ENCODE results near the gene NT5C2.
"Not testable (repeated sequence)": the region's sequence is repeated elsewhere in the genome, so short reads cannot be mapped to it uniquely, and the experiment has no call there.

DNA sequence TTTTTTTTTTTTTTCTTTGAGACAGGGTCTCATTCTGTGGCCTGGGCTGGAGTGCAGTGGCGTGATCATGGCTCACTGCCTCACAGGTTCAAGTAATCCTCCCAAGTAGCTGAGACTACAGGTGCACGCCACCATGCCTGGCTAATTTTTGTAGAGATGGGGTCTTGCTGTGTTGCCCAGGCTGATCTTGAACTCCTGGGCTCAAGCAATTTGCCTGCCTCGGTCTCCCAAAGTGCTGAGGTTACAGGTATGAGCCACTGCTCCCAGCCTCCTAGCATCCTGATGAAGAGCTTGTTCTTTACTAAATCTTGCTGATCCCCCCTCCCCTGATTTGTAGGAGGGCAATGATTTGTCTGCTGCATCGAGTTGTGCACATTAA, 126.0 kb downstream of the NT5C2 start:
- TF ChIP-seq, protein P1, sequence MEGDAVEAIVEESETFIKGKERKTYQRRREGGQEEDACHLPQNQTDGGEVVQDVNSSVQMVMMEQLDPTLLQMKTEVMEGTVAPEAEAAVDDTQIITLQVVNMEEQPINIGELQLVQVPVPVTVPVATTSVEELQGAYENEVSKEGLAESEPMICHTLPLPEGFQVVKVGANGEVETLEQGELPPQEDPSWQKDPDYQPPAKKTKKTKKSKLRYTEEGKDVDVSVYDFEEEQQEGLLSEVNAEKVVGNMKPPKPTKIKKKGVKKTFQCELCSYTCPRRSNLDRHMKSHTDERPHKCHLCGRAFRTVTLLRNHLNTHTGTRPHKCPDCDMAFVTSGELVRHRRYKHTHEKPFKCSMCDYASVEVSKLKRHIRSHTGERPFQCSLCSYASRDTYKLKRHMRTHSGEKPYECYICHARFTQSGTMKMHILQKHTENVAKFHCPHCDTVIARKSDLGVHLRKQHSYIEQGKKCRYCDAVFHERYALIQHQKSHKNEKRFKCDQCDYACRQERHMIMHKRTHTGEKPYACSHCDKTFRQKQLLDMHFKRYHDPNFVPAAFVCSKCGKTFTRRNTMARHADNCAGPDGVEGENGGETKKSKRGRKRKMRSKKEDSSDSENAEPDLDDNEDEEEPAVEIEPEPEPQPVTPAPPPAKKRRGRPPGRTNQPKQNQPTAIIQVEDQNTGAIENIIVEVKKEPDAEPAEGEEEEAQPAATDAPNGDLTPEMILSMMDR (IDR thresholded peaks at IDR 0.05; ENCODE audit: low read depth, low read length): not testable (repeated sequence)
- not testable (repeated sequence) for TF ChIP-seq POLR2A (IDR thresholded peaks at IDR 0.05; ENCODE audit: extremely low read depth, insufficient read length)
- TF ChIP-seq, protein P2, sequence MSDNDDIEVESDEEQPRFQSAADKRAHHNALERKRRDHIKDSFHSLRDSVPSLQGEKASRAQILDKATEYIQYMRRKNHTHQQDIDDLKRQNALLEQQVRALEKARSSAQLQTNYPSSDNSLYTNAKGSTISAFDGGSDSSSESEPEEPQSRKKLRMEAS (IDR thresholded peaks at IDR 0.05; ENCODE audit: low read depth, low read length): not testable (repeated sequence)

All from NB4 (cell line).